CD4-positive, CD25-positive, alpha-beta regulatory T cell (primary cell): Measurements from ENCODE around the gene HBQ1. TPM values are rescaled to one million over a fixed set of nuclear protein-coding genes. Genes with fewer than 3 reads are reported as not detected.

ENCODE experiments used
- ATAC-seq, 2 donors: fragments of 150-1000 bp; cut with Tn5 transposase; one replicate each; pipeline ENCODE4 v1.10.0; 2021; ENCODE audit warnings: low read depth in 2 of 2, moderate number of reproducible peaks in 2 of 2, moderate library complexity in 1 of 2
- DNase-seq, 3 donors: peaks; one replicate each; pipeline versions ENCODE4 v3.0.0 to v3.0.0-alpha.2; 2012 to 2022; ENCODE audit warnings: mixed read lengths in 1 of 3
- H3K27ac ChIP-seq: one replicate; pipeline ENCODE4 v1.7.0; 2013; ENCODE audit warnings: mild to moderate bottlenecking, low read length; ENCODE audit not compliant: insufficient read depth, poor library complexity, severe bottlenecking
- H3K27me3 ChIP-seq: one replicate; pipeline ENCODE4 v1.7.0; 2013; ENCODE audit warnings: low read length; ENCODE audit not compliant: control insufficient read depth, insufficient read depth
- H3K36me3 ChIP-seq: one replicate; pipeline ENCODE4 v1.7.0; 2013; ENCODE audit warnings: mild to moderate bottlenecking, low read length, moderate library complexity; ENCODE audit not compliant: control insufficient read depth, insufficient read depth
- H3K4me1 ChIP-seq: 2 replicates; pipeline ENCODE4 v1.7.0; 2013; ENCODE audit warnings: mild to moderate bottlenecking, low read length; ENCODE audit not compliant: insufficient read depth, control insufficient read depth, poor library complexity, severe bottlenecking
- H3K4me3 ChIP-seq: one replicate; pipeline ENCODE4 v1.7.0; 2013; ENCODE audit warnings: low read depth, mild to moderate bottlenecking, low read length, moderate library complexity
- H3K9me3 ChIP-seq, 2 experiments: 1 replicate in 1 of 2; 2 replicates in 1 of 2; pipeline ENCODE4 v1.7.0; 2013; ENCODE audit warnings: low read length in 2 of 2, mild to moderate bottlenecking in 1 of 2, moderate library complexity in 1 of 2; ENCODE audit not compliant: control insufficient read depth in 2 of 2
- H3K27ac Mint-ChIP-seq, 3 donors: one replicate each; pipeline ENCODE4 v1.8.0; 2020 to 2022; ENCODE audit warnings: mild to moderate bottlenecking in 3 of 3, mixed read lengths in 3 of 3, moderate library complexity in 2 of 3
- H3K27me3 Mint-ChIP-seq: one replicate; pipeline ENCODE4 v1.8.0; 2022; ENCODE audit warnings: mild to moderate bottlenecking, mixed read lengths
- H3K36me3 Mint-ChIP-seq: one replicate; pipeline ENCODE4 v1.8.0; 2020; ENCODE audit warnings: mixed read lengths
- H3K4me1 Mint-ChIP-seq, 4 donors: one replicate each; pipeline ENCODE4 v1.8.0; 2020 to 2022; ENCODE audit warnings: mixed read lengths in 4 of 4, mild to moderate bottlenecking in 1 of 4
- H3K4me3 Mint-ChIP-seq, 4 donors: one replicate each; pipeline ENCODE4 v1.8.0; 2020 to 2022; ENCODE audit warnings: mild to moderate bottlenecking in 4 of 4, mixed read lengths in 4 of 4, moderate library complexity in 3 of 4
- H3K9me3 Mint-ChIP-seq, 7 donors: one replicate each; pipeline ENCODE4 v1.8.0; 2020 to 2022; ENCODE audit warnings: mixed read lengths in 7 of 7, mild to moderate bottlenecking in 3 of 7, moderate library complexity in 2 of 7
- polyA plus RNA-seq, 4 donors: library from polyadenylated mRNA; unstranded; fragments of 300-500 nt; fragmentation: Illumina TruSeq; gene quantifications; one replicate each; pipeline ENCODE4 v1.2.3, GENCODE V29; 2021
- total RNA-seq: library from RNA; stranded (reverse); gene quantifications from one replicate; pipeline ENCODE4 v1.2.3, GENCODE V29; 2022

The HBQ1 gene
- total and polyA plus RNA-seq, 5 donors from 2014 or later: not detected

- Mint-ChIP-seq H3K27me3 (no peaks in the 10 kb centered on the region), H3K36me3 (peaks cover 37% of the 10 kb centered on the region), H3K9me3 (no peaks in the 10 kb centered on the region), H3K4me1 (peaks cover 5 to 12% (median 8%) of the 10 kb centered on the region in 4 donors), H3K4me3 (no peak overlapping the region), H3K27ac (peak overlapping the region in 2 of 3 donors; percentile 48 to 65)
- Histone ChIP-seq H3K4me1 (no peaks in the 10 kb centered on the region), H3K27me3 (no peaks in the 10 kb centered on the region), H3K9me3 (no peaks in the 10 kb centered on the region), H3K27ac (no peak overlapping the region), H3K36me3 (peaks cover 45% of the 10 kb centered on the region), H3K4me3 (no peak overlapping the region)
- ATAC-seq: peak; percentile 65 to 76
- peak in 2 of 3 donors; percentile 44 to 64 for DNase-seq
These were observed 8.4 kb downstream of the HBQ1 start for GRCh38 chr16:188674-189073.

GRCh38 chr16:189604-190186 is 9.4 kb downstream of the HBQ1 start:
- no peak overlapping the region for H3K27ac Mint-ChIP-seq
- no peak overlapping the region for H3K27ac ChIP-seq
- H3K27me3 Mint-ChIP-seq: no peaks in the 10 kb centered on the region
- H3K9me3 Mint-ChIP-seq: no peaks in the 10 kb centered on the region
- no peaks in the 10 kb centered on the region for H3K9me3 ChIP-seq
- no peak overlapping the region for H3K4me3 Mint-ChIP-seq
- peaks cover 37% of the 10 kb centered on the region for H3K36me3 Mint-ChIP-seq
- H3K4me1 Mint-ChIP-seq: peaks cover 5 to 12% (median 8%) of the 10 kb centered on the region in 4 donors
- H3K4me1 ChIP-seq: no peaks in the 10 kb centered on the region
- H3K4me3 ChIP-seq: no peak overlapping the region
- H3K36me3 ChIP-seq: peaks cover 52% of the 10 kb centered on the region
- H3K27me3 ChIP-seq: no peaks in the 10 kb centered on the region
- ATAC-seq (no peak), DNase-seq (no peak)

- ATAC-seq: no peak
- Mint-ChIP-seq H3K27ac (peak overlapping the region in 2 of 3 donors; percentile 72 to 73), H3K4me1 (peaks cover 5 to 12% (median 8%) of the 10 kb centered on the region in 4 donors), H3K4me3 (no peak overlapping the region), H3K27me3 (no peaks in the 10 kb centered on the region), H3K36me3 (peaks cover 44% of the 10 kb centered on the region), H3K9me3 (no peaks in the 10 kb centered on the region)
- H3K4me3 ChIP-seq: no peak overlapping the region
- H3K9me3 ChIP-seq: no peaks in the 10 kb centered on the region
- H3K27ac ChIP-seq: no peak overlapping the region
- no peak for DNase-seq
- no peaks in the 10 kb centered on the region for H3K27me3 ChIP-seq
- peaks cover 64% of the 10 kb centered on the region for H3K36me3 ChIP-seq
- no peaks in the 10 kb centered on the region for H3K4me1 ChIP-seq
These were observed 11.6 kb downstream of the HBQ1 start for GRCh38 chr16:191831-192230.

GRCh38 chr16:192686-193085 is 12.4 kb downstream of the HBQ1 start:
- Mint-ChIP-seq H3K9me3 (no peaks in the 10 kb centered on the region), H3K4me3 (no peak overlapping the region), H3K27me3 (no peaks in the 10 kb centered on the region), H3K27ac (no peak overlapping the region), H3K36me3 (peaks cover 44% of the 10 kb centered on the region), H3K4me1 (peaks cover 5 to 12% (median 8%) of the 10 kb centered on the region in 4 donors)
- no peak for DNase-seq
- Histone ChIP-seq H3K4me1 (no peaks in the 10 kb centered on the region), H3K9me3 (no peaks in the 10 kb centered on the region), H3K4me3 (no peak overlapping the region), H3K27me3 (no peaks in the 10 kb centered on the region), H3K27ac (no peak overlapping the region), H3K36me3 (peaks cover 67% of the 10 kb centered on the region)
- no peak for ATAC-seq

- no peaks in the 10 kb centered on the region for H3K9me3 ChIP-seq
- Mint-ChIP-seq H3K27me3 (no peaks in the 10 kb centered on the region), H3K9me3 (no peaks in the 10 kb centered on the region), H3K4me1 (peaks cover 5 to 12% (median 8%) of the 10 kb centered on the region in 4 donors), H3K4me3 (no peak overlapping the region), H3K27ac (no peak overlapping the region), H3K36me3 (peaks cover 44% of the 10 kb centered on the region)
- no peaks in the 10 kb centered on the region for H3K27me3 ChIP-seq
- DNase-seq (no peak), ATAC-seq (no peak)
- peaks cover 72% of the 10 kb centered on the region for H3K36me3 ChIP-seq
- no peak overlapping the region for H3K27ac ChIP-seq
- H3K4me1 ChIP-seq: no peaks in the 10 kb centered on the region
- H3K4me3 ChIP-seq: no peak overlapping the region
These were observed 13.2 kb downstream of the HBQ1 start for GRCh38 chr16:193441-193840.

GRCh38 chr16:194516-194915 is 14.3 kb downstream of the HBQ1 start:
- Histone ChIP-seq H3K27me3 (no peaks in the 10 kb centered on the region), H3K9me3 (no peaks in the 10 kb centered on the region), H3K27ac (no peak overlapping the region), H3K36me3 (peaks cover 71% of the 10 kb centered on the region), H3K4me3 (no peak overlapping the region), H3K4me1 (no peaks in the 10 kb centered on the region)
- Mint-ChIP-seq H3K4me1 (peaks cover 0 to 4% (median under 1%) of the 10 kb centered on the region in 4 donors), H3K36me3 (peaks cover 33% of the 10 kb centered on the region), H3K27me3 (no peaks in the 10 kb centered on the region), H3K4me3 (no peak overlapping the region), H3K9me3 (no peaks in the 10 kb centered on the region), H3K27ac (no peak overlapping the region)
- DNase-seq: no peak
- no peak for ATAC-seq

GRCh38 chr16:200388-200787 is 20.1 kb downstream of the HBQ1 start:
- H3K27me3 Mint-ChIP-seq: no peaks in the 10 kb centered on the region
- H3K4me3 Mint-ChIP-seq: no peak overlapping the region
- H3K36me3 Mint-ChIP-seq: peaks cover 12% of the 10 kb centered on the region
- H3K4me3 ChIP-seq: no peak overlapping the region
- peaks cover 0 to 4% (median 0%) of the 10 kb centered on the region in 4 donors for H3K4me1 Mint-ChIP-seq
- no peaks in the 10 kb centered on the region for H3K9me3 ChIP-seq
- DNase-seq (no peak), ATAC-seq (no peak)
- H3K27ac Mint-ChIP-seq: no peak overlapping the region
- H3K36me3 ChIP-seq: peaks cover 55% of the 10 kb centered on the region
- H3K9me3 Mint-ChIP-seq: no peaks in the 10 kb centered on the region
- no peaks in the 10 kb centered on the region for H3K4me1 ChIP-seq
- no peaks in the 10 kb centered on the region for H3K27me3 ChIP-seq
- no peak overlapping the region for H3K27ac ChIP-seq

- Histone ChIP-seq H3K4me3 (no peak overlapping the region), H3K9me3 (no peaks in the 10 kb centered on the region), H3K27ac (no peak overlapping the region), H3K4me1 (no peaks in the 10 kb centered on the region), H3K36me3 (peaks cover 66% of the 10 kb centered on the region), H3K27me3 (no peaks in the 10 kb centered on the region)
- H3K36me3 Mint-ChIP-seq: peaks cover 26% of the 10 kb centered on the region
- H3K4me1 Mint-ChIP-seq: peaks cover 0 to 8% (median under 1%) of the 10 kb centered on the region in 4 donors
- no peak for DNase-seq
- H3K9me3 Mint-ChIP-seq: no peaks in the 10 kb centered on the region
- H3K27ac Mint-ChIP-seq: no peak overlapping the region
- ATAC-seq: no peak
- no peaks in the 10 kb centered on the region for H3K27me3 Mint-ChIP-seq
- no peak overlapping the region for H3K4me3 Mint-ChIP-seq
These were observed 23.0 kb downstream of the HBQ1 start for GRCh38 chr16:203246-203645.
